ENCODE measurements around the gene SLC22A31.

DNA sequence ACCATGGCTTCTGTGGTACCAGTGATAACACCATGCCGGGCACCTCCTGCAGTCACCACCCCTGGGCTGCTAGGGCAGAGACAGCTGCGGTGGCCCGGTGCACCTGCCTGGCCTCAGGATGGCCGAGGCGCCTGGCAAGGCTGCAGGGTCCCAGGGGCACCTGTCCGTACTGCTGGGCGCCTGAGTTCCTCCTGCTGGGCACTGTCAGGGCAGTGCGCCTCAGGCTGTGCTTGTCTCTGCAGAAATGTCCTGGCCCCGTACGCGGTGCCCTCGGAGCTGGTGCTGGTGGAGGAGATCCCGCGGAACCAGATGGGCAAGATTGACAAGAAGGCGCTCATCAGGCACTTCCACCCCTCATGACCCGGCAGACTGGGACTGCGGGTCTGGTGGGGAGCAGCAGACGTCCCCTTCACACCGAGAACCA lies 46.5 kb downstream of the SLC22A31 start:
- TF ChIP-seq, protein P1, sequence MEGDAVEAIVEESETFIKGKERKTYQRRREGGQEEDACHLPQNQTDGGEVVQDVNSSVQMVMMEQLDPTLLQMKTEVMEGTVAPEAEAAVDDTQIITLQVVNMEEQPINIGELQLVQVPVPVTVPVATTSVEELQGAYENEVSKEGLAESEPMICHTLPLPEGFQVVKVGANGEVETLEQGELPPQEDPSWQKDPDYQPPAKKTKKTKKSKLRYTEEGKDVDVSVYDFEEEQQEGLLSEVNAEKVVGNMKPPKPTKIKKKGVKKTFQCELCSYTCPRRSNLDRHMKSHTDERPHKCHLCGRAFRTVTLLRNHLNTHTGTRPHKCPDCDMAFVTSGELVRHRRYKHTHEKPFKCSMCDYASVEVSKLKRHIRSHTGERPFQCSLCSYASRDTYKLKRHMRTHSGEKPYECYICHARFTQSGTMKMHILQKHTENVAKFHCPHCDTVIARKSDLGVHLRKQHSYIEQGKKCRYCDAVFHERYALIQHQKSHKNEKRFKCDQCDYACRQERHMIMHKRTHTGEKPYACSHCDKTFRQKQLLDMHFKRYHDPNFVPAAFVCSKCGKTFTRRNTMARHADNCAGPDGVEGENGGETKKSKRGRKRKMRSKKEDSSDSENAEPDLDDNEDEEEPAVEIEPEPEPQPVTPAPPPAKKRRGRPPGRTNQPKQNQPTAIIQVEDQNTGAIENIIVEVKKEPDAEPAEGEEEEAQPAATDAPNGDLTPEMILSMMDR (IDR thresholded peaks at IDR 0.05; ENCODE audit: insufficient read depth, low read length, poor library complexity, severe bottlenecking), result no peak
- no peak for TF ChIP-seq EZH2phosphoT487 (conservative IDR thresholded peaks at IDR 0.05; ENCODE audit: low read length)
